DOHH2 (cell line): ENCODE data around the gene NAP1L1.

Experiments
- CTCF ChIP-seq: fragments of 200-600 bp; sonication (generic); IDR thresholded peaks from one replicate; pipeline ENCODE4 v1.5.1; 2014; ENCODE audit warnings: antibody characterized with exemption, mild to moderate bottlenecking, low read depth, low read length; ENCODE audit not compliant: poor library complexity, severe bottlenecking
- EZH2phosphoT487 ChIP-seq: fragments of 200-600 bp; sonication (generic); IDR thresholded peaks from 2 replicates; pipeline ENCODE4 v1.6.1; 2017; ENCODE audit warnings: borderline replicate concordance, mild to moderate bottlenecking, antibody characterized with exemption, low read length, moderate library complexity, mixed read lengths

GRCh38 chr12:76033081-76034011 lies 51.1 kb downstream of the NAP1L1 start:
- TF ChIP-seq CTCF (no peak), EZH2phosphoT487 (no peak)
